Measurements from ENCODE around the gene PRR23E. TPM values are rescaled to one million over a fixed set of nuclear protein-coding genes. Genes with fewer than 3 reads are reported as not detected.

PRR23E gene
- total RNA-seq, 1 donor from 2014 or later: not detected

DNA sequence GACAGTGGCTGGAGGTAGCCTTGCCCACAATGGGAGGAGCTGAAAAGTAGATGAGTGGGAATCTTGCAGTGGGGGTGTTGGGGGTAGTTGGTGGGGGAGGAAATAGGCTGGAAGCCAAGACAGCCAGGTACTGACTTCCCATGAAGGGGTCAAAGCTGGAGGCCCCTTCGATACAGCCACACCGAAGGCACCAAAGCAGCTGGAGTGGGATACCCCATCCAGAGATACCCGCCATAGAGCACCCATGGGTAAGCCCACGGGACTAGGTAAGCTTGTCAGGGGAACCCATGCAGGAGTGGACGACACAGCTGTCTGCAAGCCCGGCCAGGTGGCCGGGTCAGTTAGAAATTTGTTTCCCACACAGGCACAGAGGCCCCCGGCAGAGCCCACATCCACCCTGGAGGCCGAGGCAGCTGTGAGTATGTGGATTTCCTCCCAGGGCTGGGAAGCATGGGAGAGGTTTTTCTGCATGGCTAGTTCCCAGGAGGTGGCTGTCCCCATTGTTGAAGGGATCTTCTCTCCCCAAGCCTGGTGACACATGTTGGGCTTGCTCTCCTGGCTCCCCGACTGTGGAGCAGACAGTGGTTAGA is 28.6 kb downstream of the PRR23E start:
- no peaks in the 10 kb centered on the region for H3K36me3 ChIP-seq (ENCODE audit: insufficient read depth, low read length)
- no peak for DNase-seq (ENCODE audit: low read depth)
- H3K9me3 ChIP-seq (ENCODE audit: insufficient read depth, low read depth, low read length): no peaks in the 10 kb centered on the region
- peaks cover 8% of the 10 kb centered on the region for H3K4me1 Mint-ChIP-seq (ENCODE audit: low read depth, unreplicated experiment)
- no peaks in the 10 kb centered on the region for H3K79me2 ChIP-seq (ENCODE audit: insufficient read depth, low read length)
- no peaks in the 10 kb centered on the region for H3K36me3 Mint-ChIP-seq (ENCODE audit: low read depth, unreplicated experiment)
- H3K27me3 ChIP-seq (ENCODE audit: insufficient read depth, low read length): no peaks in the 10 kb centered on the region
- no peak overlapping the region for H3K4me2 ChIP-seq (ENCODE audit: low read length)
- no peak overlapping the region for H3K27ac Mint-ChIP-seq (ENCODE audit: unreplicated experiment)
- H2AFZ ChIP-seq (ENCODE audit: low read depth, low read length): no peak overlapping the region
- peaks cover 20% of the 10 kb centered on the region for H3K27me3 Mint-ChIP-seq (ENCODE audit: low read depth, unreplicated experiment)
- H3K4me1 ChIP-seq (ENCODE audit: insufficient read depth, low read length): no peaks in the 10 kb centered on the region
- FAIRE-seq: no peak
- H3K9ac ChIP-seq (ENCODE audit: low read length): no peak overlapping the region
- H3K4me3 ChIP-seq (ENCODE audit: insufficient read depth, low read depth, low read length): no peak overlapping the region
- H4K20me1 ChIP-seq (ENCODE audit: insufficient read depth, low read length): no peaks in the 10 kb centered on the region
- H3K27ac ChIP-seq (ENCODE audit: low read depth, low read length): no peak overlapping the region
- H3K9me3 Mint-ChIP-seq (ENCODE audit: unreplicated experiment): peaks cover 11% of the 10 kb centered on the region
- TF ChIP-seq CTCF (IDR thresholded peaks at IDR 0.05; ENCODE audit: insufficient read depth, low read depth, low read length) (no peak), EZH2 (IDR thresholded peaks at IDR 0.05; ENCODE audit: insufficient read depth, low read length) (no peak)
- no peak overlapping the region for H3K4me3 Mint-ChIP-seq (ENCODE audit: unreplicated experiment)

- H3K27me3 Mint-ChIP-seq (ENCODE audit: low read depth, unreplicated experiment): peaks cover 20% of the 10 kb centered on the region
- Histone ChIP-seq H3K4me3 (ENCODE audit: insufficient read depth, low read depth, low read length) (no peak overlapping the region), H3K9me3 (ENCODE audit: insufficient read depth, low read depth, low read length) (no peaks in the 10 kb centered on the region), H4K20me1 (ENCODE audit: insufficient read depth, low read length) (no peaks in the 10 kb centered on the region), H3K4me2 (ENCODE audit: low read length) (no peak overlapping the region), H3K4me1 (ENCODE audit: insufficient read depth, low read length) (no peaks in the 10 kb centered on the region), H3K9ac (ENCODE audit: low read length) (no peak overlapping the region), H3K79me2 (ENCODE audit: insufficient read depth, low read length) (no peaks in the 10 kb centered on the region), H2AFZ (ENCODE audit: low read depth, low read length) (no peak overlapping the region), H3K27ac (ENCODE audit: low read depth, low read length) (no peak overlapping the region), H3K27me3 (ENCODE audit: insufficient read depth, low read length) (no peaks in the 10 kb centered on the region), H3K36me3 (ENCODE audit: insufficient read depth, low read length) (no peaks in the 10 kb centered on the region)
- DNase-seq (ENCODE audit: low read depth) (no peak), FAIRE-seq (no peak)
- H3K36me3 Mint-ChIP-seq (ENCODE audit: low read depth, unreplicated experiment): no peaks in the 10 kb centered on the region
- H3K9me3 Mint-ChIP-seq (ENCODE audit: unreplicated experiment): peaks cover 11% of the 10 kb centered on the region
- no peak for TF ChIP-seq EZH2 (IDR thresholded peaks at IDR 0.05; ENCODE audit: insufficient read depth, low read length)
- no peak for TF ChIP-seq CTCF (IDR thresholded peaks at IDR 0.05; ENCODE audit: insufficient read depth, low read depth, low read length)
- no peak overlapping the region for H3K4me3 Mint-ChIP-seq (ENCODE audit: unreplicated experiment)
- peaks cover 8% of the 10 kb centered on the region for H3K4me1 Mint-ChIP-seq (ENCODE audit: low read depth, unreplicated experiment)
- no peak overlapping the region for H3K27ac Mint-ChIP-seq (ENCODE audit: unreplicated experiment)
Measured at GRCh38 chr3:127222163-127222562, 29.2 kb downstream of the PRR23E start.

DNA sequence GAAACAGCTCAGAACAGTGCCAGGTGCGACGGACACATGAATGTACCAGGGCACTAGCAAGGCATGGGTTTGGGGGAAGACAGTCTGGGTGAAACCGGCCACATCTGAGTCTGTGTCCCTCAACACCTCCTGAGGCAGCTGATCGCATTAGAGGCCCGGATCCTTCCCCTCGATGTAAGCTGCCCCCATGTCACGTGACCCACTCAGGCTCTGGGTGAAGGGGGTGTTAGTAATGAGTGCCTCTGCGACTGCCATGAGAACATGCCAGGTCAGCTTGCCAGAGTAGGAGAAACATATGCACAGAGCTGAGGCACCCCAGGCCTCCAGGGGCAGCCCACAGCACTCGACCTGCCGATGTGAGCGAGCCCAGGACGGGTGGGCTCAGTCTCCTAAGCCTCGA is 29.7 kb downstream of the PRR23E start:
- Mint-ChIP-seq H3K4me1 (ENCODE audit: low read depth, unreplicated experiment) (peaks cover 8% of the 10 kb centered on the region), H3K36me3 (ENCODE audit: low read depth, unreplicated experiment) (no peaks in the 10 kb centered on the region), H3K27me3 (ENCODE audit: low read depth, unreplicated experiment) (peaks cover 20% of the 10 kb centered on the region), H3K27ac (ENCODE audit: unreplicated experiment) (no peak overlapping the region), H3K4me3 (ENCODE audit: unreplicated experiment) (no peak overlapping the region), H3K9me3 (ENCODE audit: unreplicated experiment) (peaks cover 11% of the 10 kb centered on the region)
- Histone ChIP-seq H2AFZ (ENCODE audit: low read depth, low read length) (no peak overlapping the region), H3K79me2 (ENCODE audit: insufficient read depth, low read length) (no peaks in the 10 kb centered on the region), H3K9me3 (ENCODE audit: insufficient read depth, low read depth, low read length) (no peaks in the 10 kb centered on the region), H3K27me3 (ENCODE audit: insufficient read depth, low read length) (no peaks in the 10 kb centered on the region), H3K36me3 (ENCODE audit: insufficient read depth, low read length) (no peaks in the 10 kb centered on the region), H3K27ac (ENCODE audit: low read depth, low read length) (no peak overlapping the region), H4K20me1 (ENCODE audit: insufficient read depth, low read length) (no peaks in the 10 kb centered on the region), H3K4me1 (ENCODE audit: insufficient read depth, low read length) (no peaks in the 10 kb centered on the region), H3K4me2 (ENCODE audit: low read length) (no peak overlapping the region), H3K9ac (ENCODE audit: low read length) (no peak overlapping the region), H3K4me3 (ENCODE audit: insufficient read depth, low read depth, low read length) (no peak overlapping the region)
- no peak for FAIRE-seq
- no peak for DNase-seq (ENCODE audit: low read depth)
- no peak for TF ChIP-seq CTCF (IDR thresholded peaks at IDR 0.05; ENCODE audit: insufficient read depth, low read depth, low read length)
- TF ChIP-seq EZH2 (IDR thresholded peaks at IDR 0.05; ENCODE audit: insufficient read depth, low read length): no peak

All from astrocyte (in vitro differentiated cells and primary cell).